H1 (cell line): ENCODE results near the gene SF3B6. TPM values are rescaled to one million over a fixed set of nuclear protein-coding genes. Genes with fewer than 3 reads are reported as not detected.
A peak's percentile ranks its signal among the peaks of the same experiment; 100 is the strongest.

ENCODE experiments used
- CTCF ChIA-PET: fragments of 300-600 bp; sonication (Branson Sonifier 250); formaldehyde crosslinking; loops from one replicate; lab custom pipeline; 2021; ENCODE audit not compliant: partially characterized antibody; lab: Charles Lee
- POLR2A ChIA-PET: fragments of 300-600 bp; sonication (Branson Sonifier 250); formaldehyde crosslinking; loops from one replicate; lab custom pipeline; 2021; ENCODE audit warnings: inconsistent platforms; ENCODE audit not compliant: partially characterized antibody; lab: Charles Lee
- DNase-seq, 2 experiments: peaks; one replicate each; pipeline versions ENCODE4 v3.0.0 to v3.0.0-alpha.2; 2010 to 2022; ENCODE audit warnings: low spot score in 2 of 2, low read depth in 1 of 2, mixed read lengths in 1 of 2
- FAIRE-seq: peaks from 2 replicates; lab custom pipeline; 2011; peaks lifted over from hg19 to GRCh38; lab: Jason Lieb, UNC
- H2AFZ ChIP-seq: 2 replicates; pipeline ENCODE4 v1.8.1; 2012; ENCODE audit warnings: low read length, inconsistent platforms
- H2AK5ac ChIP-seq: 2 replicates; pipeline ENCODE4 v1.6.1; 2013; ENCODE audit warnings: low read depth, low read length
- H2BK120ac ChIP-seq: replicated peaks from 2 replicates; pipeline ENCODE3; 2013; ENCODE audit warnings: low read depth, low read length, inconsistent platforms
- H2BK12ac ChIP-seq: 2 replicates; pipeline ENCODE4 v1.6.1; 2013; ENCODE audit warnings: low read depth, low read length
- H2BK15ac ChIP-seq: 2 replicates; pipeline ENCODE4 v1.6.1; 2013; ENCODE audit warnings: low read length
- H2BK20ac ChIP-seq: 2 replicates; pipeline ENCODE4 v1.6.1; 2013; ENCODE audit warnings: low read length
- H2BK5ac ChIP-seq: 2 replicates; pipeline ENCODE4 v1.6.1; 2013; ENCODE audit warnings: low read depth, low read length
- H3K14ac ChIP-seq: 2 replicates; pipeline ENCODE4 v1.6.1; 2013; ENCODE audit warnings: inconsistent platforms; ENCODE audit not compliant: insufficient read length
- H3K18ac ChIP-seq: 2 replicates; pipeline ENCODE4 v1.6.1; 2013; ENCODE audit warnings: low read length; ENCODE audit errors: extremely low read depth
- H3K23ac ChIP-seq: 2 replicates; pipeline ENCODE4 v1.6.1; 2013; ENCODE audit warnings: inconsistent platforms; ENCODE audit not compliant: insufficient read length
- H3K23me2 ChIP-seq: 2 replicates; pipeline ENCODE4 v1.6.1; 2013; ENCODE audit warnings: low read depth, low read length
- H3K27ac ChIP-seq: 2 replicates; pipeline ENCODE4 v1.6.1; 2011; ENCODE audit warnings: low read depth, low read length, inconsistent platforms
- H3K27me3 ChIP-seq, 4 experiments: replicated peaks in 1 of 4; 1 replicate in 1 of 4; 2 replicates in 3 of 4; pipeline versions ENCODE4 v1.6.1 to v1.8.1; 2011 to 2013; ENCODE audit warnings: low read length in 3 of 4, mild to moderate bottlenecking in 3 of 4, inconsistent platforms in 2 of 4, mixed read lengths in 2 of 4, moderate library complexity in 1 of 4; ENCODE audit not compliant: control insufficient read depth in 3 of 4, insufficient read depth in 3 of 4; ENCODE audit errors: extremely low read depth in 1 of 4
- H3K36me3 ChIP-seq, 4 experiments: 2 replicates each; pipeline versions ENCODE4 v1.6.1 to v1.8.1; 2011 to 2013; ENCODE audit warnings: mild to moderate bottlenecking in 4 of 4, low read length in 3 of 4, moderate library complexity in 2 of 4, control low read depth in 1 of 4, inconsistent platforms in 1 of 4; ENCODE audit not compliant: insufficient read depth in 4 of 4, control insufficient read depth in 2 of 4
- H3K4ac ChIP-seq: replicated peaks from 2 replicates; pipeline ENCODE3; 2013; ENCODE audit warnings: low read length, low read depth, mixed read lengths, inconsistent platforms; ENCODE audit not compliant: insufficient read length
- H3K4me1 ChIP-seq, 4 experiments: replicated peaks in 1 of 4; 1 replicate in 1 of 4; 2 replicates in 3 of 4; pipeline versions ENCODE4 v1.6.1 to v1.8.1; 2011 to 2013; ENCODE audit warnings: low read length in 3 of 4, inconsistent platforms in 2 of 4, mixed read lengths in 1 of 4; ENCODE audit not compliant: insufficient read depth in 4 of 4, control insufficient read depth in 3 of 4
- H3K4me2 ChIP-seq, 2 experiments: 2 replicates each; pipeline versions ENCODE4 v1.6.1 to v1.8.1; 2011 to 2013; ENCODE audit warnings: low read depth in 2 of 2, low read length in 2 of 2, control low read depth in 1 of 2, inconsistent platforms in 1 of 2, mild to moderate bottlenecking in 1 of 2; ENCODE audit not compliant: insufficient read depth in 1 of 2
- H3K4me3 ChIP-seq, 4 experiments: fragments of 200-600, 300-600 bp in 1 of 4; sonication (generic), shearing (Covaris generic), sonication (Bioruptor Twin) in 1 of 4; 2 replicates each; pipeline versions ENCODE4 v1.5.1 to v1.8.1; 2011 to 2016; ENCODE audit warnings: low read length in 4 of 4, low read depth in 3 of 4, control low read depth in 2 of 4, inconsistent platforms in 2 of 4, mild to moderate bottlenecking in 2 of 4, mixed read lengths in 1 of 4, moderate library complexity in 1 of 4; ENCODE audit not compliant: insufficient read depth in 2 of 4; ENCODE audit errors: extremely low read depth in 1 of 4
- H3K56ac ChIP-seq: replicated peaks from 2 replicates; pipeline ENCODE3; 2013; ENCODE audit warnings: low read depth, mild to moderate bottlenecking, mixed read lengths, low read length, inconsistent platforms; ENCODE audit not compliant: insufficient read length
- H3K79me1 ChIP-seq: 2 replicates; pipeline ENCODE4 v1.6.1; 2013; ENCODE audit warnings: low read depth, low read length, control low read depth
- H3K79me2 ChIP-seq, 2 experiments: 2 replicates each; pipeline versions ENCODE4 v1.6.1 to v1.8.1; 2012 to 2013; ENCODE audit warnings: low read length in 2 of 2, mild to moderate bottlenecking in 2 of 2, inconsistent platforms in 1 of 2; ENCODE audit not compliant: insufficient read depth in 2 of 2, control insufficient read depth in 1 of 2
- H3K9ac ChIP-seq, 4 experiments: replicated peaks in 1 of 4; 1 replicate in 1 of 4; 2 replicates in 3 of 4; pipeline versions ENCODE4 v1.6.1 to v1.8.1; 2011 to 2013; ENCODE audit warnings: low read depth in 3 of 4, low read length in 3 of 4, control low read depth in 2 of 4, mild to moderate bottlenecking in 2 of 4, moderate library complexity in 2 of 4, inconsistent platforms in 1 of 4; ENCODE audit errors: extremely low read depth in 1 of 4
- H3K9me3 ChIP-seq, 2 experiments: 2 replicates each; pipeline versions ENCODE4 v1.6.1 to v1.8.1; 2012 to 2013; ENCODE audit warnings: mild to moderate bottlenecking in 2 of 2, moderate library complexity in 2 of 2, control low read depth in 1 of 2, inconsistent platforms in 1 of 2, low read depth in 1 of 2, low read length in 1 of 2, mixed read lengths in 1 of 2; ENCODE audit not compliant: insufficient read depth in 2 of 2
- H4K20me1 ChIP-seq, 2 experiments: replicated peaks in 1 of 2; 2 replicates each; pipeline versions ENCODE3 to v1.8.1; 2011 to 2013; ENCODE audit warnings: inconsistent platforms in 2 of 2, low read length in 2 of 2, mild to moderate bottlenecking in 1 of 2; ENCODE audit not compliant: insufficient read depth in 2 of 2, control insufficient read depth in 1 of 2
- H4K5ac ChIP-seq: 2 replicates; pipeline ENCODE4 v1.6.1; 2013; ENCODE audit warnings: low read length, low read depth, mixed read lengths, inconsistent platforms; ENCODE audit not compliant: insufficient read length
- H4K8ac ChIP-seq: 2 replicates; pipeline ENCODE4 v1.8.0; 2013; ENCODE audit warnings: mild to moderate bottlenecking, moderate library complexity, low read length, inconsistent platforms; ENCODE audit not compliant: insufficient read depth; ENCODE audit errors: extremely low read depth
- H4K91ac ChIP-seq: replicated peaks from 2 replicates; pipeline ENCODE3; 2013; ENCODE audit warnings: low read length, mixed read lengths, inconsistent platforms; ENCODE audit not compliant: insufficient read length
- CTBP2 ChIP-seq: IDR thresholded peaks from 2 replicates; pipeline ENCODE4 v1.7.0; 2011; ENCODE audit warnings: borderline replicate concordance, mild to moderate bottlenecking, moderate library complexity, mixed read lengths, low read length; ENCODE audit not compliant: insufficient read depth, insufficient read length
- HDAC2 ChIP-seq, 2 experiments: fragments of 300-600 bp in 1 of 2; sonication (generic) in 1 of 2; IDR thresholded peaks; 2 replicates each; pipeline ENCODE4 v1.6.1; 2011 to 2012; ENCODE audit warnings: low read depth in 2 of 2, low read length in 2 of 2, mild to moderate bottlenecking in 2 of 2, moderate library complexity in 2 of 2, borderline replicate concordance in 1 of 2, inconsistent platforms in 1 of 2
- RXRA ChIP-seq: IDR thresholded peaks from 2 replicates; pipeline ENCODE4 v1.6.1; 2011; ENCODE audit warnings: low read depth, mild to moderate bottlenecking, low read length, moderate library complexity; ENCODE audit not compliant: insufficient read depth
- SIN3A ChIP-seq, 2 experiments: IDR thresholded peaks in 1 of 2; conservative IDR thresholded peaks in 1 of 2; 2 replicates each; pipeline ENCODE4 v1.6.1; 2011 to 2012; ENCODE audit warnings: low read length in 2 of 2, improper control_type of control experiment in 1 of 2, low read depth in 1 of 2, mild to moderate bottlenecking in 1 of 2
- WGBS, 2 experiments: shearing (Covaris generic) in 1 of 2; methylation state at CpG; one replicate each; pipeline versions ENCODE4 v1.1.6 to v1.1.7; 2013 to 2015; ENCODE audit warnings: low lambda C conversion rate in 2 of 2, mixed read lengths in 2 of 2, inconsistent platforms in 1 of 2, low coverage in 1 of 2, missing lambda C conversion rate in 1 of 2; ENCODE audit not compliant: insufficient replicate concordance in 2 of 2, insufficient coverage in 1 of 2, insufficient read length in 1 of 2; ENCODE audit errors: extremely low coverage in 1 of 2, missing lambda C conversion rate in 1 of 2; 5-methylcytosine and 5-hydroxymethylcytosine counted together
- polyA plus RNA-seq, 7 experiments: library from polyadenylated mRNA; depleted of rRNA in 3 of 7; stranded (reverse) in 5 of 7; unstranded in 2 of 7; fragments of >200 nt in 5 of 7; fragments of 200-250 nt in 2 of 7; gene quantifications; 1 replicate in 5 of 7; 2 replicates in 1 of 7; 4 replicates in 1 of 7; pipeline versions ENCODE4 v1.2.1 to v1.2.3, GENCODE V29; 2011 to 2013; ENCODE audit warnings: missing spikeins in 2 of 7, mixed read lengths in 2 of 7
- total RNA-seq: library from RNA; stranded (reverse); fragmentation: NEBNext Ultra II Directional; extraction: Animal tissue kit (Norgen Biotek cat#: 25700); gene quantifications from 2 replicates; pipeline ENCODE4 v1.2.1, GENCODE V29; 2021

SF3B6 gene
- total and polyA plus RNA-seq, 2 of the 8 experiments (the other 6 are each of a cell fraction or from before 2014, with no cell fraction given), result 126 to 155 TPM

- Histone ChIP-seq H3K23ac (no peak within 1 kb of the TSS), H3K36me3 (peaks cover 9 to 17% (median 11%) of the 10 kb centered on the region in 4 experiments; a peak in 7 of 8 replicates), H2AFZ (peak within 1 kb of the TSS; percentile 93), H3K18ac (peak within 1 kb of the TSS; percentile 99), H3K4me2 (peak within 1 kb of the TSS; percentile 80 to 94), H2BK15ac (peak within 1 kb of the TSS; percentile 46; the same call in 1 of the 2 replicates), H3K14ac (no peak within 1 kb of the TSS), H3K9ac (peak within 1 kb of the TSS; percentile 86 to 93 (median 91)), H3K4me1 (peaks cover 4 to 11% (median 9%) of the 10 kb centered on the region in 4 experiments), H3K4ac (peak within 1 kb of the TSS; percentile 24), H2BK120ac (peak within 1 kb of the TSS; percentile 51), H4K91ac (peak within 1 kb of the TSS; percentile 97), H4K20me1 (no peaks in the 10 kb centered on the region), H3K9me3 (no peaks in the 10 kb centered on the region), H3K79me1 (no peaks in the 10 kb centered on the region), H4K8ac (peak within 1 kb of the TSS; percentile 99), H3K4me3 (peak within 1 kb of the TSS; percentile 55 to 77 (median 66)), H2BK12ac (peak within 1 kb of the TSS; percentile 99), H3K27ac (peak within 1 kb of the TSS; percentile 89), H3K23me2 (peaks cover 10% of the 10 kb centered on the region), H2BK5ac (peak within 1 kb of the TSS; percentile 96), H4K5ac (peak within 1 kb of the TSS; percentile 96), H3K79me2 (no peaks in the 10 kb centered on the region), H3K56ac (peak within 1 kb of the TSS; percentile 86), H2BK20ac (0 out of 2 replicates have a peak within 1 kb of the TSS, but pooled peaks have one; percentile 40), H3K27me3 (no peaks in the 10 kb centered on the region), H2AK5ac (no peak within 1 kb of the TSS)
- DNase-seq (peak; percentile 75 to 97), FAIRE-seq (no peak)
- WGBS, 2 experiments, result 1% methylated on average over 34 of the region's 44 CpGs; no CpG with 5 or more reads in 1 of the 2 experiments
- ChIA-PET POLR2A (interaction anchor here (0.6 to 3.1 kb wide), 30 partner anchors 8 to 670 kb away, joined by 3 to 24 read pairs (median 6); partner anchors contain the start of genes ATAD2B, FAM228B, ITSN2 and MFSD2B), CTCF (interaction anchor here (0.6 to 4.3 kb wide), 29 partner anchors 11 to 343 kb away, joined by 3 to 25 read pairs (median 4); partner anchors contain the start of genes ATAD2B, FAM228A, ITSN2 and WDCP)
- TF ChIP-seq HDAC2 (IDR thresholded peaks at IDR 0.05; ENCODE audit: borderline replicate concordance in 1 of 2, low read depth in 2 of 2, low read length in 2 of 2), result no peak
- peak; percentile 75 for TF ChIP-seq CTBP2
- TF ChIP-seq RXRA, result no peak
- peak in 1 of 2 experiments; percentile 20; a peak in 1 of 4 replicates for TF ChIP-seq SIN3A (conservative IDR thresholded peaks at IDR 0.05 in 1 of 2, IDR thresholded peaks at IDR 0.05 in 1 of 2; ENCODE audit: low read depth in 1 of 2, low read length in 2 of 2)
These were observed 8.5 kb upstream of the SF3B6 start, which contains the start of gene TP53I3 for GRCh38 chr2:24084386-24085199. Gene TP53I3, minus strand, starts transcription at chr2:24084834. Its CDS starts 508 bp downstream, at chr2:24084326.
